ENCODE measurements around the gene C6orf62. TPM values are rescaled to one million over a fixed set of nuclear protein-coding genes. Genes with fewer than 3 reads are reported as not detected.
"Not testable (repeated sequence)": the region's sequence is repeated elsewhere in the genome, so short reads cannot be mapped to it uniquely, and the experiment has no call there.

C6orf62 gene
- total and polyA plus RNA-seq, 12 donors, result 52.3 to 121 (median 102) TPM

GRCh38 chr6:24764833-24765828, 46.2 kb upstream of the C6orf62 start:
- not testable (repeated sequence) for H3K4me3 ChIP-seq; H3K27me3 ChIP-seq; H3K4me1 ChIP-seq (replicated peaks in 1 of 2); H3K9me3 ChIP-seq (replicated peaks in 1 of 3); H3K36me3 ChIP-seq (replicated peaks in 1 of 2); H3K27ac ChIP-seq; DNase-seq
- intact Hi-C loops (cut with DNase I), result loop anchor here (5.0 to 10.0 kb wide), 3 partner anchors 50 to 190 kb away; partner anchors contain the start of gene C6orf62 (in 1 of the 2)
- WGBS, 4 donors, result 87 to 92% (median 90%) methylated on average over 17 to 20 of the region's 20 CpGs

GRCh38 chr6:24763578-24763977, 44.6 kb upstream of the C6orf62 start:
- H3K36me3 ChIP-seq (replicated peaks in 1 of 2), result no peaks in the 10 kb centered on the region
- no peak for TF ChIP-seq POLR2A (IDR thresholded peaks at IDR 0.05)
- TF ChIP-seq, protein P1, sequence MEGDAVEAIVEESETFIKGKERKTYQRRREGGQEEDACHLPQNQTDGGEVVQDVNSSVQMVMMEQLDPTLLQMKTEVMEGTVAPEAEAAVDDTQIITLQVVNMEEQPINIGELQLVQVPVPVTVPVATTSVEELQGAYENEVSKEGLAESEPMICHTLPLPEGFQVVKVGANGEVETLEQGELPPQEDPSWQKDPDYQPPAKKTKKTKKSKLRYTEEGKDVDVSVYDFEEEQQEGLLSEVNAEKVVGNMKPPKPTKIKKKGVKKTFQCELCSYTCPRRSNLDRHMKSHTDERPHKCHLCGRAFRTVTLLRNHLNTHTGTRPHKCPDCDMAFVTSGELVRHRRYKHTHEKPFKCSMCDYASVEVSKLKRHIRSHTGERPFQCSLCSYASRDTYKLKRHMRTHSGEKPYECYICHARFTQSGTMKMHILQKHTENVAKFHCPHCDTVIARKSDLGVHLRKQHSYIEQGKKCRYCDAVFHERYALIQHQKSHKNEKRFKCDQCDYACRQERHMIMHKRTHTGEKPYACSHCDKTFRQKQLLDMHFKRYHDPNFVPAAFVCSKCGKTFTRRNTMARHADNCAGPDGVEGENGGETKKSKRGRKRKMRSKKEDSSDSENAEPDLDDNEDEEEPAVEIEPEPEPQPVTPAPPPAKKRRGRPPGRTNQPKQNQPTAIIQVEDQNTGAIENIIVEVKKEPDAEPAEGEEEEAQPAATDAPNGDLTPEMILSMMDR (IDR thresholded peaks at IDR 0.05), result no peak
- H3K4me3 ChIP-seq, result no peak overlapping the region
- no peak for DNase-seq
- peaks cover 0 to 5% of the 10 kb centered on the region in 2 donors for H3K4me1 ChIP-seq (replicated peaks in 1 of 2)
- H3K27ac ChIP-seq, result no peak overlapping the region
- 68 to 79% (median 72%) methylated on average over 3 of the region's 3 CpGs for WGBS, 4 donors
- H3K27me3 ChIP-seq, result no peaks in the 10 kb centered on the region
- H3K9me3 ChIP-seq (replicated peaks in 1 of 3), result no peaks in the 10 kb centered on the region
- intact Hi-C loops (cut with DNase I), result loop anchor here (5.0 to 10.0 kb wide), 3 partner anchors 49 to 189 kb away; partner anchors contain the start of gene C6orf62 (in 1 of the 2)

DNA sequence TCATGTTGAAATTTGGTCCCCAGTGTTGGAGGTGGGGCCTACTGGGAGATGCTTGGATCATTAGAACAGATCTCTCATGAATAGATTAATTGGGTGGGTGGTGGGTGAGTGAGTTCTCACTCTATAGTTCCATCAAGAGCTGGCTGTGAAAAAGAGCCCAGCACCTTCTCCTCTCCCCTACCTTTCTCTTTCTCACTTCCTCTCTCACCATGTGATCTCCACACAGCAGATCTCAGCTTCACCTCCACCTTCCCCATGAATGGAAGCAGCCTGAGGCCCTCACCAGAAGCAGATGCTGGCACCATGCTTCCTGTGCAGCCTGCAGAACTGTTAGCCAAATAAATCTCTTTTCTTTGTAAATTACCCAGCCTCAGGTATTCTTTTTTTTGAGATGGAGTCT, 42.9 kb upstream of the C6orf62 start:
- no peak for DNase-seq
- H3K27ac ChIP-seq, result no peak overlapping the region
- intact Hi-C loops (cut with DNase I), result loop anchor here (5.0 to 10.0 kb wide), 3 partner anchors 47 to 187 kb away; partner anchors contain the start of gene C6orf62 (in 1 of the 2)
- H3K9me3 ChIP-seq (replicated peaks in 1 of 3), result no peaks in the 10 kb centered on the region
- peaks cover 0 to 4% of the 10 kb centered on the region in 2 donors for H3K4me1 ChIP-seq (replicated peaks in 1 of 2)
- no peak overlapping the region for H3K4me3 ChIP-seq
- H3K27me3 ChIP-seq, result no peaks in the 10 kb centered on the region
- no peaks in the 10 kb centered on the region for H3K36me3 ChIP-seq (replicated peaks in 1 of 2)
- TF ChIP-seq, protein P1 (IDR thresholded peaks at IDR 0.05), result no peak
- no peak for TF ChIP-seq POLR2A (IDR thresholded peaks at IDR 0.05)

GRCh38 chr6:24761193-24761835, 42.4 kb upstream of the C6orf62 start:
- intact Hi-C loops (cut with DNase I), result loop anchor here (5.0 to 10.0 kb wide), 3 partner anchors 47 to 187 kb away; partner anchors contain the start of gene C6orf62 (in 1 of the 2)
- no peak for DNase-seq
- Histone ChIP-seq H3K27me3 (no peaks in the 10 kb centered on the region), H3K4me1 (replicated peaks in 1 of 2) (no peaks in the 10 kb centered on the region), H3K36me3 (replicated peaks in 1 of 2) (no peaks in the 10 kb centered on the region), H3K27ac (no peak overlapping the region), H3K4me3 (no peak overlapping the region), H3K9me3 (replicated peaks in 1 of 3) (no peaks in the 10 kb centered on the region)
- no peak for TF ChIP-seq POLR2A (IDR thresholded peaks at IDR 0.05)
- TF ChIP-seq, protein P1 (IDR thresholded peaks at IDR 0.05), result no peak
- 87 to 93% (median 91%) methylated on average over 5 to 17 of the region's 17 CpGs for WGBS, 4 donors

Measured in adrenal gland (tissue), 12 donors.